ENCODE measurements around the gene RWDD4. TPM values are rescaled to one million over a fixed set of nuclear protein-coding genes. Genes with fewer than 3 reads are reported as not detected.
"Not testable (repeated sequence)": the region's sequence is repeated elsewhere in the genome, so short reads cannot be mapped to it uniquely, and the experiment has no call there.

Gene RWDD4
- total and polyA plus RNA-seq, 5 donors: 14.2 to 21.4 (median 18.0) TPM

DNA sequence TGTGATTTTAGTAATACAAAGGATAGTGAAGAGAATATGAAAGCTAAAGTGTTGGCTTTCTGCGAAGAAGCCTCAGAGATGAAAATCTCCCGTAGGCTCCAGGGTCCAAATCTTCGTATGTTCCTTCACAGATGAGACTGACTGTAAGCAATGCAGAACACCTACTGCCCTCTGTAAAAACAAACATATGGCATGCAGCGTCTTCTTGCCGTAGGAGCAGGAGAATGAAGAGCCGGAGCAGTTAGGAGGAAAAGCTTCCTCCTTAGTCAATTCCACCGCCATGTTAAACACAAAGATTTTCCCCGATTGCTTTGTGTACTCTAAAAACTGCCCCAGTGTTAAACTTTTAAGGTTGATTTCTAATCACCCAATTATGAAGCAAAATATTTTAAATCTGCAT, 22.5 kb downstream of the RWDD4 start:
- ATAC-seq (peak; percentile 39 to 51), DNase-seq (no peak)
- H3K27me3 ChIP-seq (ENCODE audit: control insufficient read depth, insufficient read depth): no peaks in the 10 kb centered on the region
- no peak overlapping the region for H3K27ac ChIP-seq (ENCODE audit: low read length)
- no peak overlapping the region for H3K4me3 ChIP-seq (ENCODE audit: low read length)
- intact Hi-C loops (cut with DNase I): no loop called here
- 81% methylated on average over 8 of the region's 8 CpGs for WGBS
- no peaks in the 10 kb centered on the region for H3K4me1 ChIP-seq (ENCODE audit: control insufficient read depth, insufficient read depth, low read length)
- H3K9me3 ChIP-seq (ENCODE audit: control insufficient read depth, low read length): no peaks in the 10 kb centered on the region

DNA sequence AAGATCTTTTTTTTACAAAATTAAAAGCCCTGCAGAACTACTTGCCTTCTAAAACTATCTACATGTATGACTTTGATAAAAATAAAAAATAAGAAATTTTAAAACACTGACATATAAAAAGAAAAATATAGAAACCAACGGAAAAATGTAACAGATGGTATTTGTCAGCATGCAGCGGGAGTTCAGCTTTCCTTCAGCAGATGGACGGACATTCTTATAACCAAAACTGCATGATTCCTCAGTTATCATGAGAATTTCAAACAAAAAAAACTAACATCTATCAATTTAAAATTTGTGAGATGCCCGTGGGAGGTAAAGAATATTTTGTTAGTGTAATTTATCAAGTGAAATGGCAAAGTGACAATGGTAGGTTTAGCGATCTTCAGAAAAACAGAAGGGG, 23.2 kb downstream of the RWDD4 start:
- Histone ChIP-seq H3K27me3 (ENCODE audit: control insufficient read depth, insufficient read depth) (no peaks in the 10 kb centered on the region), H3K9me3 (ENCODE audit: control insufficient read depth, low read length) (no peaks in the 10 kb centered on the region), H3K4me3 (ENCODE audit: low read length) (no peak overlapping the region), H3K27ac (ENCODE audit: low read length) (no peak overlapping the region), H3K4me1 (ENCODE audit: control insufficient read depth, insufficient read depth, low read length) (no peaks in the 10 kb centered on the region)
- WGBS: 58% methylated on average over 5 of the region's 5 CpGs
- ATAC-seq: no peak
- intact Hi-C loops (cut with DNase I): no loop called here
- DNase-seq: no peak

DNA sequence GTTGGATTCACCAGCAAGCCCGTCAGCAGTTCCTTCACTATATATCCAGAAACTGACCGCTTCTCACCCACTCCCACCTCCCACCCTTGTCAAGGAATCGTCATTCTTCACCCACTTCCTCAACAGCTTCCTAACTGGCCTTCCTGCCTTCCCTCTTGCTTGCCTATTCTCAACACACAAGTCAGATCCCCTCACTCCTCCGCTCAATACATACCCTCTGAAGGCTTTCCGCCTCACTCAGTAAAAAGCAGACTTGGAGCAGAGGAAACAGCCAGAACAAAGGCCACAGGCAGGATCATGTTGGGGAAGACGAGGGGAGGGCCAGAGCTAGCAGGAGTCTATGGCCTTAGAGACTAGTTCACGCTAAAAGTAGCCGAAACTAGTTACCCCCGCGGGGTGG, 23.7 kb downstream of the RWDD4 start:
- intact Hi-C loops (cut with DNase I): no loop called here
- 35% methylated on average over 10 of the region's 10 CpGs for WGBS
- no peaks in the 10 kb centered on the region for H3K27me3 ChIP-seq (ENCODE audit: control insufficient read depth, insufficient read depth)
- H3K27ac ChIP-seq (ENCODE audit: low read length): no peak overlapping the region
- no peaks in the 10 kb centered on the region for H3K4me1 ChIP-seq (ENCODE audit: control insufficient read depth, insufficient read depth, low read length)
- DNase-seq (no peak), ATAC-seq (peak; percentile 31 to 68)
- H3K9me3 ChIP-seq (ENCODE audit: control insufficient read depth, low read length): no peaks in the 10 kb centered on the region
- H3K4me3 ChIP-seq (ENCODE audit: low read length): no peak overlapping the region

DNA sequence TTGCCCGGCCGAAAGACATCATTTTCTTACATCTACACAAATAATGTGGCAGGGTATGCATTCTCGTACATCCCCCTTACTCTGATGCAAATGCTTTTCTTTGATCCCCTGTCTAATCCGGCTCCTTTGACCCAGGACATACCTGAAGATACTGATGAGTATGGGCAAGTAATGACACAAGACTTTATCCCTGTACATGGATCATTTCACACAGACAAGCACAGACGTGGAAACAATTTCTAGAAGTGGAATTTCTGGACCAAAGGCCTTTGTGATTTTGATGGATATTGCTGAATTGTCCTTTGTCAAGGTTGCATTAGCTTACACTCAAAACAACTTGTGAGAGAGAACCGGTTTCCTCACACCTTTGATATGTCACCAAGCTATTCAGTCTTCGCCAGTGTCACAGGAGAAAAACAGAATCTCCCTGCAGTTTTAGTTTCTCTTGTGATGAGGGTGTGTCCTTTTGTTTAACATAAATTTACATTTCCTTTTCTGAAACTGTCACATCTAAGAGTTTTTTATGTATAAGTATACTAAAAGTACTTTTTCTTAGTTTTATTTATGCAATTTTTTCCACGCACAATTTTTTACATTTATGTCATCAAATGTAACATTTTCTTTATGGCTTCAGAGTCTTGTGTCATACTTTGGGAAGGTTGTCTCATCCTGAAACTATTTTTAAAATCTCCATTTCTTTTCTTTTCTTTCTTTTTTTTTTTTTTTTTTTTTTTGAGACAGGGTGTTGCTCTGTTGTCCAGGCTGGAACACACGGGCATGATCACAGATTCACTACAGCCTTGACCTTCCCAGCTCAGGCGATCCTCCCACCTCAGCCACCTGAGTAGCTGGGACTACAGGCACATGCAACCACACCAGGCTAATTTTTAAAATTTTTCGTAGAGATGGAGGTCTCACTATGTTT, 25.2 kb downstream of the RWDD4 start:
- intact Hi-C loops (cut with DNase I): no loop called here
- Histone ChIP-seq H3K4me3 (ENCODE audit: low read length) (no peak overlapping the region), H3K4me1 (ENCODE audit: control insufficient read depth, insufficient read depth, low read length) (no peaks in the 10 kb centered on the region), H3K9me3 (ENCODE audit: control insufficient read depth, low read length) (no peaks in the 10 kb centered on the region), H3K27me3 (ENCODE audit: control insufficient read depth, insufficient read depth) (no peaks in the 10 kb centered on the region), H3K27ac (ENCODE audit: low read length) (no peak overlapping the region)
- ATAC-seq: no peak
- DNase-seq: no peak
- 81% methylated on average over 11 of the region's 11 CpGs for WGBS

DNA sequence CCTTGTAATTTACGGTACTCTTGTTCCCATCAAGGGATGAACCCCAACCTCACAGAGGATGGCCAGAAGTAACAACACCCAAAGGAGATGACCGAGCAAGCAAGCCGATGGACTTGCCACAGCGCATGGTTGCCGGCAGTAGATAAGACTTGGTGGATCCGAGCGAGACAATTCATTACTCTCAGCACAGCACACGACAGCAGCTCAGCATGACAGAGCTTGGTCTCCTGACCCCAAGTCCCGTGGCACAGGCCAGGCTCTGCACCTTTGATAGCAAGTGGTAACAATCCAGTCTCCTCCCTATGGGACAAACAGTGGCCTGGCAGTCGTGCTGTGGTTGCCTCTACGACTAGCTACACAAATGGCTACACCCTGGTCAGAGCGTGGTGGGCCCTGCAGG, 26.3 kb downstream of the RWDD4 start:
- intact Hi-C loops (cut with DNase I): no loop called here
- ATAC-seq (no peak), DNase-seq (no peak)
- Histone ChIP-seq H3K4me3 (ENCODE audit: low read length) (no peak overlapping the region), H3K4me1 (ENCODE audit: control insufficient read depth, insufficient read depth, low read length) (no peaks in the 10 kb centered on the region), H3K27ac (ENCODE audit: low read length) (no peak overlapping the region), H3K27me3 (ENCODE audit: control insufficient read depth, insufficient read depth) (no peaks in the 10 kb centered on the region), H3K9me3 (ENCODE audit: control insufficient read depth, low read length) (no peaks in the 10 kb centered on the region)
- WGBS: 82% methylated on average over 12 of the region's 12 CpGs

DNA sequence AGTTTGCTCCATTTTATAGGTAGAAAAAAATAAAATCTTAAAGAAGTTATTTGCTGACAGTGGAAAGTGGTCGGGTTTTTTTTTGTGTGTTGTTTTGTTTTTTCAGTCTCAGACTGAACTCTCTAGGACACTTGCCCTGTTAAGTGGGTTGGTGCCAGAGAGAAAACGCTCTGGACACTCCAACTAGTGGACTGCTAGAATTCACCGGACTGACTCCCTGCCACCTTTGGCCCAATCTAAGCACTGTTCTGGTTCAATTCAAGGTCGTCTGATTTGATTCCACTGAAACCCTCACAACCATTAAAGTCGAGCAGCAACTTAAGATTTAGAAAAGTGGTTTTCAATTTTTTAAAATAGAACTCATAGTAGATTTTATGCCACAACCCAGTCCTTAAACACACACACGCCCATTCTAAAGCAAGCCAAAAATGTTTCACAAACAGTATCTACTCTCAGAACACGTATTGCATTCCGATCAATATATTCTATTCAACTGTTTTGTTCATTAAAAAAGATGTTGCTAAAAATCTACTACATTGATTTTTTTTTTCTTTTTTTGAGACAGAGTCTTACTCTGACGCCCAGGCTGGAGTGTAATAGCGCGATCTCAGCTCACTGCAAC, 27.3 kb downstream of the RWDD4 start:
- Histone ChIP-seq H3K27me3 (ENCODE audit: control insufficient read depth, insufficient read depth) (no peaks in the 10 kb centered on the region), H3K4me1 (ENCODE audit: control insufficient read depth, insufficient read depth, low read length) (no peaks in the 10 kb centered on the region), H3K4me3 (ENCODE audit: low read length) (no peak overlapping the region), H3K9me3 (ENCODE audit: control insufficient read depth, low read length) (no peaks in the 10 kb centered on the region), H3K27ac (ENCODE audit: low read length) (no peak overlapping the region)
- no peak for ATAC-seq
- intact Hi-C loops (cut with DNase I): no loop called here
- WGBS: 69% methylated on average over 11 of the region's 11 CpGs
- no peak for DNase-seq

DNA sequence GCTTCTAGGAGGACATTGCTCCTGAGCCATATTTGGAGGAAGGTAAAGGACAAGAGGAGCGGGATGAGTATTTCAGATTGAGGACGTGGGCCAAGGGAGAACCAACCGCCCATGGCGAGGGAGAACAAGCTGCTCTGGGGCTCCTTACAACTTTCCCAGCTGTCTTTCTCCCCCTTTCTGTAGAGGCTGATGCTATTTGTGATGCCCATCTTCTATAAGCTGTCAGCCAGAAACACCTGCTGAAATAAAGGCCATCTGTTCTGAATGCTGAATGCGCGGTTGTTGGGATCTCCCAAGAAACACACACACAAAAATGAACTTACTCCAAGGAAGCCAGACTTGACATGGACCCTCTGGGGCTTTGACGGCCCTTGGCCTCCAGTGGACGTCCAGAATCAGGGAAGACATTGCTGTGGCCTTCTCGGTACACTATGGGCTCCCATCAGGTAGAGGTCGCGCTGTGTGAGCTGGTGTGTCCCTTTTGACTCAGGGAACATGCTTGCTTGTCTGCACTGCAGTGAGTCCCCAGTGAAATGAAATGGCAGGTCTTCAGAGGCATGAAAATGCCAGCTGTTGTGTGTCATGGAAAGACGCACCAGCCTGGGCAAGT, 30.9 kb downstream of the RWDD4 start:
- H3K27ac ChIP-seq (ENCODE audit: low read length): no peak overlapping the region
- 86% methylated on average over 12 of the region's 12 CpGs for WGBS
- no peaks in the 10 kb centered on the region for H3K4me1 ChIP-seq (ENCODE audit: control insufficient read depth, insufficient read depth, low read length)
- intact Hi-C loops (cut with DNase I): no loop called here
- DNase-seq (no peak), ATAC-seq (no peak)
- H3K9me3 ChIP-seq (ENCODE audit: control insufficient read depth, low read length): no peaks in the 10 kb centered on the region
- no peaks in the 10 kb centered on the region for H3K27me3 ChIP-seq (ENCODE audit: control insufficient read depth, insufficient read depth)
- no peak overlapping the region for H3K4me3 ChIP-seq (ENCODE audit: low read length)

DNA sequence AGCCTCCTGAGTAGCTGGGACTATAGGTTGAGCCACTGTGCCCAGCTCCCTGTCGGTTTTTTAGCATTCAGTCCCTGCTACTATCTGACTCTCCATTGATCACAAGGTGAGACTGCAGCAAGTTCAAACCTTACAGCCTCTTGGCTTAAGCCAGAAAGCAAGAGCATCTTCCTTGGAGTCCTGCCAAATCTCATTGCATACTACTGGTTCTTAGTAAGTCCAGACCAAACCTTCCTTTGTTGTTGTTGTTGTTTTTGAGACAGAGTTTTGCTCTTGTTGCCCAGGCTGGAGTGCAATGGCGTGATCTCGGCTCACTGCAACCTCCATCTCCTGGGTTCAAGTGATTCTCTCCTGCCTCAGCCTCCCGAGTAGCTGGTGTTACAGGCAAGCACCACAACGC, 31.7 kb downstream of the RWDD4 start:
- H3K27me3 ChIP-seq (ENCODE audit: control insufficient read depth, insufficient read depth); H3K4me1 ChIP-seq (ENCODE audit: control insufficient read depth, insufficient read depth, low read length); H3K4me3 ChIP-seq (ENCODE audit: low read length); DNase-seq; H3K27ac ChIP-seq (ENCODE audit: low read length); intact Hi-C loops (cut with DNase I); ATAC-seq; H3K9me3 ChIP-seq (ENCODE audit: control insufficient read depth, low read length): not testable (repeated sequence)
- 90% methylated on average over 5 of the region's 5 CpGs for WGBS

DNA sequence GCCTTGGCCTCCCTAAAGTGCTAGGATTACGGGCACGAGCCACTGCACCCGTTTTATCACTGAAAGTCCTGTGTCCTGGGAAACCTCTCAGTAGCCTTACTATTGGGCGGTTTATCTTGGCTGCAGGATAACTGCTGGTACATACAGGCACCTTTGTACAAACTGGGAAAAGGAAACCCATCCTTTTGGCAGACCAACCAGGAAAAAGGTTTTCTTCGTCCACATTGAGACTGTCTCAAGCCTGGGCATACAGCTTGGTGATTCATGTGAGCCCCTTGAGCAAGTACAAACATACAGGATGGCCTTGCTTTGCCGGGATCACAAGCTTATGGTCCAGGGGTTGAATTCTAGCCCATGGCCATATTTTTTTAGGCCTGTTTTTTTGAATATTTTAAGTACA, 32.8 kb downstream of the RWDD4 start:
- no peak for ATAC-seq
- Histone ChIP-seq H3K27me3 (ENCODE audit: control insufficient read depth, insufficient read depth) (no peaks in the 10 kb centered on the region), H3K9me3 (ENCODE audit: control insufficient read depth, low read length) (no peaks in the 10 kb centered on the region), H3K4me1 (ENCODE audit: control insufficient read depth, insufficient read depth, low read length) (no peaks in the 10 kb centered on the region), H3K4me3 (ENCODE audit: low read length) (no peak overlapping the region), H3K27ac (ENCODE audit: low read length) (no peak overlapping the region)
- WGBS: 86% methylated on average over 6 of the region's 6 CpGs
- intact Hi-C loops (cut with DNase I): no loop called here
- no peak for DNase-seq

DNA sequence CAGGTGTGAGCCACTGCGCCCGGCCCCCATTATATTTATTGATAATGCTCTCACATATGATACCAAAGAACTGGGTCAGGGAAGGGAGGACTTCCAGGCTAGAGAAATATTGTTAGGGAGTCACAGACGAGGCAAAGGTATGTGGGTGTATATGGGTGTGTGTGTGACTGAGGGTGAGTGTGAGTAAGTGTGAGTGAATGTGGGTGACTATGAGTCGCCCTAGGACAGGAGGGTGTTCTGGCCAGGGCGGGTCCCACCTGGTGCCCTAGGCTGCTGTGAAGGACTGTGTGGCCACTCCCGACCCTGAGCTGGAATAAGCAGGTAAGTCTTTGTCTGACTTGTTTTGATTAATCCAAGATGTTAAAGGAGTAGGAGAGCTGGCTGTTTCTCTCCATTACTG, 34.4 kb downstream of the RWDD4 start:
- intact Hi-C loops (cut with DNase I): no loop called here
- ATAC-seq (no peak), DNase-seq (no peak)
- Histone ChIP-seq H3K9me3 (ENCODE audit: control insufficient read depth, low read length) (no peaks in the 10 kb centered on the region), H3K27me3 (ENCODE audit: control insufficient read depth, insufficient read depth) (no peaks in the 10 kb centered on the region), H3K4me1 (ENCODE audit: control insufficient read depth, insufficient read depth, low read length) (no peaks in the 10 kb centered on the region), H3K4me3 (ENCODE audit: low read length) (no peak overlapping the region), H3K27ac (ENCODE audit: low read length) (no peak overlapping the region)
- 93% methylated on average over 6 of the region's 6 CpGs for WGBS

DNA sequence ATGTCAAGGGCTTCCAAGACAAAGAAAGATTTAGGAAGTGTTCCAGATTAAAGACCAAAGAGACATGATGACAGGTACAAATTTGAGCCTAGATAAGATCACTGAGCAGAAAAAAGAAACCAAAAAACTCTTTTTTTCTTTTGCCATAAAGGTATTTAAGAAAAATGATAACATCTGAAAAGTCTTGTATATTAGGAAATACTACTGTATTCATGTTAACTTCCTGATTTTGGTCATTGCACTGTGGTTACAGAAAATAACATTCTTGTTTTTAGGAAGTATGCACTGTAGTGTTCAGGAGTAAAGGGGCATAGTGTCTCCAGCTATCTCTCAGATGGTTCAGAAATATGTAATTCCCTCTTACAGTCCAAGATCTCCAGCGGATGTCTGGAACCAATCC, 37.1 kb downstream of the RWDD4 start:
- 73% methylated on average over 1 of the region's 1 CpG for WGBS
- ATAC-seq: no peak

More for the DNA sequence above, 37.1 kb downstream of the RWDD4 start:
- DNase-seq: no peak
- Histone ChIP-seq H3K9me3 (ENCODE audit: control insufficient read depth, low read length) (no peaks in the 10 kb centered on the region), H3K4me3 (ENCODE audit: low read length) (no peak overlapping the region), H3K27ac (ENCODE audit: low read length) (no peak overlapping the region), H3K27me3 (ENCODE audit: control insufficient read depth, insufficient read depth) (no peaks in the 10 kb centered on the region), H3K4me1 (ENCODE audit: control insufficient read depth, insufficient read depth, low read length) (no peaks in the 10 kb centered on the region)
- intact Hi-C loops (cut with DNase I): no loop called here
